ENCODE results near the gene AKR7A3.
A peak's percentile ranks its signal among the peaks of the same experiment; 100 is the strongest.

The AKR7A3 gene

GRCh38 chr1:19288324-19289241 is at the start of gene AKR7A3:
TSS of gene AKR7A3 (minus strand) at chr1:19288770. CDS start at chr1:19288709, 61 bp downstream.
- peak within 1 kb of the TSS; percentile 48 for H3K4me3 ChIP-seq (ENCODE audit: low read depth, low read length)
- peak; percentile 19 for DNase-seq (ENCODE audit: low read depth)

- TF ChIP-seq CTCF (conservative IDR thresholded peaks at IDR 0.05; ENCODE audit: low read depth, low read length) = peak; percentile 64
- DNase-seq (ENCODE audit: low read depth) = peak; percentile 57
These were observed 49.8 kb upstream of the AKR7A3 start for GRCh38 chr1:19338323-19338762.

GRCh38 chr1:19337289-19337688 is 48.7 kb upstream of the AKR7A3 start:
- no peak for TF ChIP-seq CTCF (conservative IDR thresholded peaks at IDR 0.05; ENCODE audit: low read depth, low read length)
- DNase-seq (ENCODE audit: low read depth) = peak; percentile 40
- H3K4me3 ChIP-seq (ENCODE audit: low read depth, low read length) = no peak overlapping the region

More at GRCh38 chr1:19338323-19338762, 49.8 kb upstream of the AKR7A3 start:
- no peak overlapping the region for H3K4me3 ChIP-seq (ENCODE audit: low read depth, low read length)

- no peak overlapping the region for H3K4me3 ChIP-seq (ENCODE audit: low read depth, low read length)
- no peak for DNase-seq (ENCODE audit: low read depth)
- TF ChIP-seq CTCF (conservative IDR thresholded peaks at IDR 0.05; ENCODE audit: low read depth, low read length) = no peak
These were observed 48.0 kb upstream of the AKR7A3 start for GRCh38 chr1:19336543-19336942.

- DNase-seq (ENCODE audit: low read depth) = no peak
- no peak overlapping the region for H3K4me3 ChIP-seq (ENCODE audit: low read depth, low read length)
- TF ChIP-seq CTCF (conservative IDR thresholded peaks at IDR 0.05; ENCODE audit: low read depth, low read length) = no peak
These were observed 45.2 kb upstream of the AKR7A3 start for GRCh38 chr1:19333587-19334354.

- no peak for DNase-seq (ENCODE audit: low read depth)
- TF ChIP-seq CTCF (conservative IDR thresholded peaks at IDR 0.05; ENCODE audit: low read depth, low read length) = no peak
- H3K4me3 ChIP-seq (ENCODE audit: low read depth, low read length) = no peak overlapping the region
These were observed 44.3 kb upstream of the AKR7A3 start for GRCh38 chr1:19332832-19333231.

- no peak for TF ChIP-seq CTCF (conservative IDR thresholded peaks at IDR 0.05; ENCODE audit: low read depth, low read length)
- no peak for DNase-seq (ENCODE audit: low read depth)
- no peak overlapping the region for H3K4me3 ChIP-seq (ENCODE audit: low read depth, low read length)
These were observed 42.8 kb upstream of the AKR7A3 start for GRCh38 chr1:19331262-19331878.

Measured in choroid plexus epithelial cell (primary cell).